Kidney (tissue), 14 donors: Measurements from ENCODE around the gene SAMD8. TPM values are rescaled to one million over a fixed set of nuclear protein-coding genes. Genes with fewer than 3 reads are reported as not detected.

Experiments
- DNase-seq, 5 donors: peaks; one replicate each; pipeline ENCODE4 v3.0.0-alpha.2; 2013 to 2020
- FAIRE-seq: peaks from 2 replicates; lab custom pipeline; 2012; peaks lifted over from hg19 to GRCh38; lab: Jason Lieb, UNC
- H3K27ac ChIP-seq, 2 donors: one replicate each; pipeline ENCODE4 v1.7.0; 2013; ENCODE audit warnings: low read depth in 2 of 2, low read length in 2 of 2, inconsistent platforms in 1 of 2
- H3K27me3 ChIP-seq: one replicate; pipeline ENCODE4 v1.7.1; 2013; ENCODE audit warnings: low read length, inconsistent platforms; ENCODE audit not compliant: control insufficient read depth, insufficient read depth
- H3K36me3 ChIP-seq, 3 donors: one replicate each; pipeline versions ENCODE4 v1.7.0 to v1.7.1; 2013; ENCODE audit warnings: low read length in 3 of 3, control low read depth in 1 of 3, inconsistent platforms in 1 of 3; ENCODE audit not compliant: insufficient read depth in 3 of 3, control insufficient read depth in 2 of 3
- H3K4me1 ChIP-seq, 3 donors: one replicate each; pipeline versions ENCODE4 v1.7.0 to v1.7.1; 2013; ENCODE audit warnings: low read length in 3 of 3, inconsistent platforms in 1 of 3, low read depth in 1 of 3; ENCODE audit not compliant: control insufficient read depth in 2 of 3, insufficient read depth in 2 of 3
- H3K4me3 ChIP-seq, 3 donors: one replicate each; pipeline versions ENCODE4 v1.7.0 to v1.8.1; 2013; ENCODE audit warnings: low read length in 3 of 3, control low read depth in 1 of 3, inconsistent platforms in 1 of 3
- H3K9ac ChIP-seq, 3 donors: one replicate each; pipeline versions ENCODE4 v1.7.0 to v1.7.1; 2013; ENCODE audit warnings: low read length in 3 of 3, control low read depth in 1 of 3, inconsistent platforms in 1 of 3
- H3K9me3 ChIP-seq, 3 donors: one replicate each; pipeline versions ENCODE4 v1.7.0 to v1.7.1; 2013; ENCODE audit warnings: low read length in 3 of 3, control low read depth in 1 of 3, inconsistent platforms in 1 of 3; ENCODE audit not compliant: control insufficient read depth in 2 of 3, insufficient read depth in 1 of 3
- intact Hi-C: fragments of 100-400 bp; cut with DNase I; formaldehyde crosslinking; loops from one replicate; pipeline ENCODE4 v1.11.1; 2022
- polyA plus RNA-seq: library from polyadenylated mRNA; stranded (reverse); fragments of 350-450 nt; fragmentation: Illumina TruSeq; extraction: RNeasy Lipid Tissue Mini Kit (QIAGEN cat#74804); gene quantifications from one replicate; pipeline ENCODE4 v1.2.3, GENCODE V29; 2014; ENCODE audit warnings: low read depth, low replicate concordance; ENCODE audit not compliant: insufficient read depth
- total RNA-seq: library from RNA; stranded (reverse); fragmentation: NEBNext Ultra II Directional; extraction: Animal tissue kit (Norgen Biotek cat#: 25700); gene quantifications from one replicate; pipeline ENCODE4 v1.2.1, GENCODE V29; 2021
- TF ChIP-seq, protein P1 (sequence below): IDR thresholded peaks from 3 replicates; pipeline ENCODE4 v1.5.1; 2012; ENCODE audit warnings: mild to moderate bottlenecking, moderate library complexity, borderline replicate concordance; ENCODE audit not compliant: insufficient read depth; ENCODE audit errors: extremely low read depth
- donor health status: control.
- donor health status: control.
- donor health status: control.
- donor health status: control.
- donor health status: control.
- donor health status: DM: yes; HTN: yes; CAD: no.
- donor health status: Normal renal cell carcinoma (clear cell type).

SAMD8 gene
- total and polyA plus RNA-seq, 2 donors from 2014 or later = 5.3 to 20.5 TPM

- H3K27me3 ChIP-seq = no peaks in the 10 kb centered on the region
- no peaks in the 10 kb centered on the region for H3K4me1 ChIP-seq
- no peaks in the 10 kb centered on the region for H3K9me3 ChIP-seq
- DNase-seq (no peak), FAIRE-seq (no peak)
- H3K27ac ChIP-seq = no peak overlapping the region
- intact Hi-C loops = no loop called here
- H3K9ac ChIP-seq = no peak overlapping the region
- TF ChIP-seq, protein P1, sequence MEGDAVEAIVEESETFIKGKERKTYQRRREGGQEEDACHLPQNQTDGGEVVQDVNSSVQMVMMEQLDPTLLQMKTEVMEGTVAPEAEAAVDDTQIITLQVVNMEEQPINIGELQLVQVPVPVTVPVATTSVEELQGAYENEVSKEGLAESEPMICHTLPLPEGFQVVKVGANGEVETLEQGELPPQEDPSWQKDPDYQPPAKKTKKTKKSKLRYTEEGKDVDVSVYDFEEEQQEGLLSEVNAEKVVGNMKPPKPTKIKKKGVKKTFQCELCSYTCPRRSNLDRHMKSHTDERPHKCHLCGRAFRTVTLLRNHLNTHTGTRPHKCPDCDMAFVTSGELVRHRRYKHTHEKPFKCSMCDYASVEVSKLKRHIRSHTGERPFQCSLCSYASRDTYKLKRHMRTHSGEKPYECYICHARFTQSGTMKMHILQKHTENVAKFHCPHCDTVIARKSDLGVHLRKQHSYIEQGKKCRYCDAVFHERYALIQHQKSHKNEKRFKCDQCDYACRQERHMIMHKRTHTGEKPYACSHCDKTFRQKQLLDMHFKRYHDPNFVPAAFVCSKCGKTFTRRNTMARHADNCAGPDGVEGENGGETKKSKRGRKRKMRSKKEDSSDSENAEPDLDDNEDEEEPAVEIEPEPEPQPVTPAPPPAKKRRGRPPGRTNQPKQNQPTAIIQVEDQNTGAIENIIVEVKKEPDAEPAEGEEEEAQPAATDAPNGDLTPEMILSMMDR = no peak
- H3K36me3 ChIP-seq = no peaks in the 10 kb centered on the region
- no peak overlapping the region for H3K4me3 ChIP-seq
Observed at GRCh38 chr10:75063461-75064230, 47.8 kb upstream of the SAMD8 start.

DNA sequence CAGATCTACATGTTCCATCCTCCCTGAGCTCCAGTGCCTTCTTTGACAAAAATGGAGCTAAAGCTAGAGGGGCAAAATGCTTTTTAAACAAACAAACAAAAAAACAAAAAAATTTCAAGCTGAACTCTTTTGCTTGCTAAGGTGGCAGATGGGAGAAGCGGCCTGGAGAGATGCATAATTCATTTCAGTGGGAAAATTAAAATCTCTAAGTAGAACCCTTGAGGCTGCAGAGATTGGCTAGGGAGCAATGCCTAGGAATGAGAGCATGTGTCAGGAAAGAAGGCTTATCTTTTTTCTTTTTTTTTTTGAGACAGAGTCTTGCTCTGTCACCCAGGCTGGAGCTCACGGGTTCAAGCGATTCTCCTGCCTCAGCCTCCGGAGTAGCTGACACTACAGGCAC lies 46.4 kb upstream of the SAMD8 start:
- intact Hi-C loops = no loop called here
- H3K9me3 ChIP-seq = no peaks in the 10 kb centered on the region
- no peaks in the 10 kb centered on the region for H3K36me3 ChIP-seq
- H3K4me1 ChIP-seq = no peaks in the 10 kb centered on the region
- H3K9ac ChIP-seq = no peak overlapping the region
- DNase-seq (no peak), FAIRE-seq (no peak)
- H3K4me3 ChIP-seq = no peak overlapping the region
- H3K27ac ChIP-seq = no peak overlapping the region
- TF ChIP-seq, protein P1 = no peak
- H3K27me3 ChIP-seq = no peaks in the 10 kb centered on the region

- Histone ChIP-seq H3K27me3 (no peaks in the 10 kb centered on the region), H3K9me3 (no peaks in the 10 kb centered on the region), H3K27ac (no peak overlapping the region), H3K4me1 (no peaks in the 10 kb centered on the region), H3K4me3 (no peak overlapping the region), H3K9ac (no peak overlapping the region), H3K36me3 (no peaks in the 10 kb centered on the region)
- intact Hi-C loops = no loop called here
- TF ChIP-seq, protein P1 = no peak
- no peak for DNase-seq
- FAIRE-seq = no peak
Observed at GRCh38 chr10:75066271-75066670, 45.2 kb upstream of the SAMD8 start.

DNA sequence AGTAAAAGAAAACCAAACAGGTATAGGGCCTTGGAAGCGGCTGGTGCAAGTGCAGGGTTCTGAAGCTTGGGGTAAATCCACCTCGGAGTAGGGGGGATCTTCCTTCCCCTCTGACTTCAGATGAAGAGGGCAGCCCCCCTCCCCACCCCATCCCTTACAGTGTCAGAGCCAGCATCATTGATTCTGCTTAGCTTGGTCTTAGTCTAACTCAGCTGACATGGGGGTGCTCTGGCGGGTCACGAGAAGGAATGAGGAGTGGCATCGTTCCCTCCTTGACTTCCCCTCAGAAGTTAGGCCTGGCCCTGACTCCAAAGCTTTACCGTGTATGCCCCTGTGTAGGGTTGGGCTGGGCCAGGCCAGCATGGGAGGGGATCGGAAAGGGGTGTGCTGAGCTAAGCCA lies 44.2 kb upstream of the SAMD8 start:
- Histone ChIP-seq H3K4me1 (no peaks in the 10 kb centered on the region), H3K27me3 (no peaks in the 10 kb centered on the region), H3K4me3 (no peak overlapping the region), H3K27ac (no peak overlapping the region), H3K9ac (no peak overlapping the region), H3K9me3 (no peaks in the 10 kb centered on the region), H3K36me3 (no peaks in the 10 kb centered on the region)
- FAIRE-seq = no peak
- intact Hi-C loops = no loop called here
- no peak for DNase-seq
- TF ChIP-seq, protein P1 = no peak
